Liver (tissue), 3 donors: ENCODE results near the gene PCDHGA6.

Experiments
- EGR1 ChIP-seq, 2 donors: IDR thresholded peaks; 2 replicates each; pipeline ENCODE4 v1.6.1; 2016 to 2018; ENCODE audit warnings: antibody characterized with exemption in 2 of 2, low read depth in 2 of 2
- GABPA ChIP-seq, 2 donors: IDR thresholded peaks in 1 of 2; conservative IDR thresholded peaks in 1 of 2; 2 replicates each; pipeline ENCODE4 v1.6.1; 2016; ENCODE audit warnings: antibody characterized with exemption in 2 of 2, mild to moderate bottlenecking in 1 of 2, moderate library complexity in 1 of 2
- JUND ChIP-seq, 2 donors: IDR thresholded peaks; 2 replicates each; pipeline ENCODE4 v1.6.1; 2016; ENCODE audit warnings: antibody characterized with exemption in 2 of 2
- RAD21 ChIP-seq, 2 donors: IDR thresholded peaks; 2 replicates each; pipeline ENCODE4 v1.6.1; 2016; ENCODE audit warnings: antibody characterized with exemption in 2 of 2, mild to moderate bottlenecking in 2 of 2
- YY1 ChIP-seq: IDR thresholded peaks from 2 replicates; pipeline ENCODE4 v1.6.1; 2016; ENCODE audit warnings: antibody characterized with exemption, mild to moderate bottlenecking
- TF ChIP-seq, protein P1 (sequence below): fragments of 150-350 bp; IDR thresholded peaks from 2 replicates; pipeline ENCODE4 v1.5.1; 2017; ENCODE audit warnings: improper control_type of control experiment, low read depth, low read length; ENCODE audit not compliant: missing input control
- TF ChIP-seq, protein P2 (sequence below): IDR thresholded peaks from 2 replicates; pipeline ENCODE4 v1.6.1; 2016; ENCODE audit warnings: antibody characterized with exemption, mild to moderate bottlenecking
- TF ChIP-seq, protein P3 (sequence below): IDR thresholded peaks from 2 replicates; pipeline ENCODE4 v1.6.1; 2016; ENCODE audit warnings: antibody characterized with exemption
- TF ChIP-seq, protein P4 (sequence below): IDR thresholded peaks from 2 replicates; pipeline ENCODE4 v1.6.1; 2016; ENCODE audit warnings: antibody characterized with exemption
- TF ChIP-seq, protein P5 (sequence below): IDR thresholded peaks from 2 replicates; pipeline ENCODE4 v1.6.1; 2016; ENCODE audit warnings: antibody characterized with exemption
- donor health status: healthy.
- donor health status: healthy.

DNA sequence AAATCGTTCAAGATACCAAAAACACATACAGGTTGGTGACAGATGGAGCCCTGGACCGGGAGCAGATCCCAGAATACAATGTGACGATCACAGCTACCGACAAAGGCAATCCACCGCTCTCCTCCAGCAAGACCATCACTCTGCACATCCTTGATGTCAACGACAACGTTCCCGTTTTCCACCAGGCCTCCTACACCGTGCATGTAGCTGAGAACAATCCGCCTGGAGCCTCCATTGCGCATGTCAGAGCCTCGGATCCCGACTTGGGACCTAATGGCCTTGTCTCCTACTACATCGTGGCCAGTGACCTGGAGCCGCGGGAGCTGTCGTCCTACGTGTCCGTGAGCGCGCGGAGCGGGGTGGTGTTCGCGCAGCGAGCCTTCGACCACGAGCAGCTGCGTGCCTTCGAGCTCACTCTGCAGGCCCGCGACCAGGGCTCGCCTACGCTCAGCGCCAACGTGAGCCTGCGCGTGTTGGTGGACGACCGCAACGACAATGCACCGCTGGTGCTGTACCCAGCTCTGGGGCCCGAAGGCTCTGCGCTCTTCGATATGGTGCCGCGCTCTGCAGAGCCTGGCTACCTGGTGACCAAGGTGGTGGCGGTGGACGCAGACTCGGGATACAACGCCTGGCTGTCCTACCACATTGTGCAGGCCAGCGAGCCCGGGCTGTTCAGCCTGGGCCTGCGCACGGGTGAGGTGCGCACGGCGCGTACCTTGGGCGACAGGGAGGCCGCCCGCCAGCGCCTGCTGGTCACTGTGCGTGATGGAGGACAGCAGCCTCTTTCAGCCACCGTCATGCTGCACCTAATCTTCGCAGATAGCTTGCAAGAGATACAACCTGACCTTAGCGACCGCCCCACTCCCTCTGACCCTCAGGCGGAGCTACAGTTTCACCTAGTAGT, 1.9 kb upstream of the PCDHGA6 start:
- TF ChIP-seq, protein P1, sequence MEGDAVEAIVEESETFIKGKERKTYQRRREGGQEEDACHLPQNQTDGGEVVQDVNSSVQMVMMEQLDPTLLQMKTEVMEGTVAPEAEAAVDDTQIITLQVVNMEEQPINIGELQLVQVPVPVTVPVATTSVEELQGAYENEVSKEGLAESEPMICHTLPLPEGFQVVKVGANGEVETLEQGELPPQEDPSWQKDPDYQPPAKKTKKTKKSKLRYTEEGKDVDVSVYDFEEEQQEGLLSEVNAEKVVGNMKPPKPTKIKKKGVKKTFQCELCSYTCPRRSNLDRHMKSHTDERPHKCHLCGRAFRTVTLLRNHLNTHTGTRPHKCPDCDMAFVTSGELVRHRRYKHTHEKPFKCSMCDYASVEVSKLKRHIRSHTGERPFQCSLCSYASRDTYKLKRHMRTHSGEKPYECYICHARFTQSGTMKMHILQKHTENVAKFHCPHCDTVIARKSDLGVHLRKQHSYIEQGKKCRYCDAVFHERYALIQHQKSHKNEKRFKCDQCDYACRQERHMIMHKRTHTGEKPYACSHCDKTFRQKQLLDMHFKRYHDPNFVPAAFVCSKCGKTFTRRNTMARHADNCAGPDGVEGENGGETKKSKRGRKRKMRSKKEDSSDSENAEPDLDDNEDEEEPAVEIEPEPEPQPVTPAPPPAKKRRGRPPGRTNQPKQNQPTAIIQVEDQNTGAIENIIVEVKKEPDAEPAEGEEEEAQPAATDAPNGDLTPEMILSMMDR: no peak
- TF ChIP-seq, protein P2, sequence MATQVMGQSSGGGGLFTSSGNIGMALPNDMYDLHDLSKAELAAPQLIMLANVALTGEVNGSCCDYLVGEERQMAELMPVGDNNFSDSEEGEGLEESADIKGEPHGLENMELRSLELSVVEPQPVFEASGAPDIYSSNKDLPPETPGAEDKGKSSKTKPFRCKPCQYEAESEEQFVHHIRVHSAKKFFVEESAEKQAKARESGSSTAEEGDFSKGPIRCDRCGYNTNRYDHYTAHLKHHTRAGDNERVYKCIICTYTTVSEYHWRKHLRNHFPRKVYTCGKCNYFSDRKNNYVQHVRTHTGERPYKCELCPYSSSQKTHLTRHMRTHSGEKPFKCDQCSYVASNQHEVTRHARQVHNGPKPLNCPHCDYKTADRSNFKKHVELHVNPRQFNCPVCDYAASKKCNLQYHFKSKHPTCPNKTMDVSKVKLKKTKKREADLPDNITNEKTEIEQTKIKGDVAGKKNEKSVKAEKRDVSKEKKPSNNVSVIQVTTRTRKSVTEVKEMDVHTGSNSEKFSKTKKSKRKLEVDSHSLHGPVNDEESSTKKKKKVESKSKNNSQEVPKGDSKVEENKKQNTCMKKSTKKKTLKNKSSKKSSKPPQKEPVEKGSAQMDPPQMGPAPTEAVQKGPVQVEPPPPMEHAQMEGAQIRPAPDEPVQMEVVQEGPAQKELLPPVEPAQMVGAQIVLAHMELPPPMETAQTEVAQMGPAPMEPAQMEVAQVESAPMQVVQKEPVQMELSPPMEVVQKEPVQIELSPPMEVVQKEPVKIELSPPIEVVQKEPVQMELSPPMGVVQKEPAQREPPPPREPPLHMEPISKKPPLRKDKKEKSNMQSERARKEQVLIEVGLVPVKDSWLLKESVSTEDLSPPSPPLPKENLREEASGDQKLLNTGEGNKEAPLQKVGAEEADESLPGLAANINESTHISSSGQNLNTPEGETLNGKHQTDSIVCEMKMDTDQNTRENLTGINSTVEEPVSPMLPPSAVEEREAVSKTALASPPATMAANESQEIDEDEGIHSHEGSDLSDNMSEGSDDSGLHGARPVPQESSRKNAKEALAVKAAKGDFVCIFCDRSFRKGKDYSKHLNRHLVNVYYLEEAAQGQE: no peak
- TF ChIP-seq, protein P3, sequence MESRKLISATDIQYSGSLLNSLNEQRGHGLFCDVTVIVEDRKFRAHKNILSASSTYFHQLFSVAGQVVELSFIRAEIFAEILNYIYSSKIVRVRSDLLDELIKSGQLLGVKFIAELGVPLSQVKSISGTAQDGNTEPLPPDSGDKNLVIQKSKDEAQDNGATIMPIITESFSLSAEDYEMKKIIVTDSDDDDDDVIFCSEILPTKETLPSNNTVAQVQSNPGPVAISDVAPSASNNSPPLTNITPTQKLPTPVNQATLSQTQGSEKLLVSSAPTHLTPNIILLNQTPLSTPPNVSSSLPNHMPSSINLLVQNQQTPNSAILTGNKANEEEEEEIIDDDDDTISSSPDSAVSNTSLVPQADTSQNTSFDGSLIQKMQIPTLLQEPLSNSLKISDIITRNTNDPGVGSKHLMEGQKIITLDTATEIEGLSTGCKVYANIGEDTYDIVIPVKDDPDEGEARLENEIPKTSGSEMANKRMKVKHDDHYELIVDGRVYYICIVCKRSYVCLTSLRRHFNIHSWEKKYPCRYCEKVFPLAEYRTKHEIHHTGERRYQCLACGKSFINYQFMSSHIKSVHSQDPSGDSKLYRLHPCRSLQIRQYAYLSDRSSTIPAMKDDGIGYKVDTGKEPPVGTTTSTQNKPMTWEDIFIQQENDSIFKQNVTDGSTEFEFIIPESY: no peak
- TF ChIP-seq, protein P4, sequence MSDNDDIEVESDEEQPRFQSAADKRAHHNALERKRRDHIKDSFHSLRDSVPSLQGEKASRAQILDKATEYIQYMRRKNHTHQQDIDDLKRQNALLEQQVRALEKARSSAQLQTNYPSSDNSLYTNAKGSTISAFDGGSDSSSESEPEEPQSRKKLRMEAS: no peak
- TF ChIP-seq YY1 (no peak), JUND (IDR thresholded peaks at IDR 0.05) (no peak), RAD21 (IDR thresholded peaks at IDR 0.05) (no peak), GABPA (IDR thresholded peaks at IDR 0.05 in 1 of 2, conservative IDR thresholded peaks at IDR 0.05 in 1 of 2) (no peak), EGR1 (IDR thresholded peaks at IDR 0.05; ENCODE audit: low read depth in 2 of 2) (no peak)
- TF ChIP-seq, protein P5, sequence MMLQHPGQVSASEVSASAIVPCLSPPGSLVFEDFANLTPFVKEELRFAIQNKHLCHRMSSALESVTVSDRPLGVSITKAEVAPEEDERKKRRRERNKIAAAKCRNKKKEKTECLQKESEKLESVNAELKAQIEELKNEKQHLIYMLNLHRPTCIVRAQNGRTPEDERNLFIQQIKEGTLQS: no peak
